ENCODE results near the gene SLC9A3.

GRCh38 chr5:531749-532315 is 7.6 kb upstream of the SLC9A3 start:
- TF ChIP-seq EZH2 (IDR thresholded peaks at IDR 0.05; ENCODE audit: insufficient read depth, poor library complexity, severe bottlenecking) (no peak), EZH2phosphoT487 (IDR thresholded peaks at IDR 0.05; ENCODE audit: insufficient read depth, low read depth) (no peak)

All from GM23248 (cell line).